ENCODE results near the gene CT45A8.
"Not testable (repeated sequence)": the region's sequence is repeated elsewhere in the genome, so short reads cannot be mapped to it uniquely, and the experiment has no call there.

DNA sequence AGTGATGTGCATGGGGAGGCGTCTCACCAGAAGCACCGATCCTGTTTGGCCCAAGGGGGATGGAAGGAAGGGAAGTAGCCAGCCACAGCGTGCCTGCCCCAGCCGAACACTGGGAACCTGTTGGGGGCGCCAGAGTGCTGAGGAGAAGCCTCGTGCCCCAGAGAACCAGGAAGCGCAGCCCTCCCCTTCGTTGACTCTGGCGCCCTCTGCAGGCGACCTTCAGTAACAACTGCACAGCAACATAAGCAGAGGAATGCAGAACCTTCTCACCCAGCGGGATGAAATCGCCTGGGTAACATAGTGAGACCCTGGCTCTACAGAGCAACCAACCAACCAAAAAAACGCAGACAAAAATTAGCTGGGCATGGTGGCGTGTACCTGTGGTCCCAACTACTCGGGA is 34.6 kb upstream of the CT45A8 start:
- not testable (repeated sequence) for TF ChIP-seq EZH2phosphoT487 (IDR thresholded peaks at IDR 0.05; ENCODE audit: insufficient read depth, low read depth); EZH2 (IDR thresholded peaks at IDR 0.05; ENCODE audit: insufficient read depth, poor library complexity, severe bottlenecking)

Data from GM23248 (cell line).